Hepatocyte (in vitro differentiated cells): ENCODE data around the gene GIMAP5. TPM values are rescaled to one million over a fixed set of nuclear protein-coding genes. Genes with fewer than 3 reads are reported as not detected.

Experiments used
- DNase-seq: peaks from one replicate; pipeline ENCODE4 v3.0.0-alpha.2; 2016; ENCODE audit warnings: low spot score
- H2AFZ ChIP-seq: fragments of 200-600 bp; sonication (generic); 2 replicates; pipeline ENCODE4 v1.6.0; 2016; ENCODE audit warnings: antibody characterized with exemption, mild to moderate bottlenecking
- H3K27ac ChIP-seq: fragments of 200-600 bp; sonication (generic); 2 replicates; pipeline ENCODE4 v1.5.1; 2016; ENCODE audit warnings: mild to moderate bottlenecking
- H3K27me3 ChIP-seq: fragments of 200-600 bp; sonication (generic); 2 replicates; pipeline ENCODE4 v1.6.1; 2016
- H3K36me3 ChIP-seq: fragments of 200-600 bp; sonication (generic); replicated peaks from 2 replicates; pipeline ENCODE4 v1.5.1; 2016; ENCODE audit warnings: low read depth; ENCODE audit not compliant: insufficient read depth
- H3K4me1 ChIP-seq: fragments of 200-600 bp; sonication (generic); 2 replicates; pipeline ENCODE4 v1.5.1; 2016; ENCODE audit warnings: mild to moderate bottlenecking, moderate library complexity; ENCODE audit not compliant: insufficient read depth
- H3K4me2 ChIP-seq: fragments of 200-600 bp; sonication (generic); 2 replicates; pipeline ENCODE4 v1.6.0; 2016
- H3K4me3 ChIP-seq: fragments of 200-600 bp; sonication (generic); 2 replicates; pipeline ENCODE4 v1.5.1; 2016; ENCODE audit warnings: mild to moderate bottlenecking
- H3K79me2 ChIP-seq: fragments of 200-600 bp; sonication (generic); 2 replicates; pipeline ENCODE4 v1.6.0; 2017; ENCODE audit warnings: mild to moderate bottlenecking
- H3K9me2 ChIP-seq: fragments of 200-600 bp; sonication (generic); replicated peaks from 2 replicates; pipeline ENCODE4 v1.6.0; 2017; ENCODE audit warnings: mild to moderate bottlenecking; ENCODE audit not compliant: insufficient read depth
- H3K9me3 ChIP-seq: fragments of 200-600 bp; sonication (generic); 2 replicates; pipeline ENCODE4 v1.5.1; 2016; ENCODE audit warnings: low read depth, mild to moderate bottlenecking
- H4K20me1 ChIP-seq: fragments of 200-600 bp; sonication (generic); 2 replicates; pipeline ENCODE4 v1.6.0; 2016; ENCODE audit warnings: mild to moderate bottlenecking; ENCODE audit not compliant: insufficient read depth, poor library complexity, severe bottlenecking
- CTCF ChIP-seq: fragments of 200-600 bp; sonication (generic); IDR thresholded peaks from 2 replicates; pipeline ENCODE4 v1.5.1; 2016; ENCODE audit warnings: antibody characterized with exemption, mild to moderate bottlenecking; ENCODE audit not compliant: poor library complexity
- EZH2 ChIP-seq: fragments of 200-600 bp; sonication (generic); IDR thresholded peaks from 2 replicates; pipeline ENCODE4 v1.6.1; 2016; ENCODE audit warnings: antibody characterized with exemption, mild to moderate bottlenecking, borderline replicate concordance
- EZH2phosphoT487 ChIP-seq: fragments of 200-600 bp; sonication (generic); IDR thresholded peaks from one replicate; pipeline ENCODE4 v1.6.1; 2018; ENCODE audit warnings: antibody characterized with exemption, mild to moderate bottlenecking, low read depth, moderate library complexity; ENCODE audit not compliant: unreplicated experiment, severe bottlenecking
- WGBS: methylation state at CpG from one replicate; pipeline ENCODE4 v1.1.6; 2016; ENCODE audit warnings: low lambda C conversion rate; ENCODE audit errors: missing lambda C conversion rate; 5-methylcytosine and 5-hydroxymethylcytosine counted together
- polyA plus RNA-seq: library from polyadenylated mRNA; unstranded; fragments of >200 nt; fragmentation: Nextera tagmentation; extraction: Ambion mirVana; gene quantifications from 2 replicates; pipeline ENCODE4 v1.2.1, GENCODE V29; 2016
- total RNA-seq: library from RNA; depleted of rRNA; stranded (reverse); fragments of >200 nt; gene quantifications from 2 replicates; pipeline ENCODE4 v1.2.3, GENCODE V29; 2014

The GIMAP5 gene
- total and polyA plus RNA-seq, 2 experiments from 2014 or later = 0.40 to 0.79 TPM

GRCh38 chr7:150742286-150742968, 5.2 kb downstream of the GIMAP5 start:
- DNase-seq = no peak
- H3K36me3 ChIP-seq = no peaks in the 10 kb centered on the region
- peaks cover 22% of the 10 kb centered on the region for H3K27me3 ChIP-seq
- H3K4me3 ChIP-seq = no peak overlapping the region
- no peaks in the 10 kb centered on the region for H3K9me3 ChIP-seq
- H3K4me2 ChIP-seq = no peak overlapping the region
- H3K9me2 ChIP-seq = no peaks in the 10 kb centered on the region
- TF ChIP-seq EZH2phosphoT487 (no peak), EZH2 (no peak), CTCF (no peak)
- no peaks in the 10 kb centered on the region for H4K20me1 ChIP-seq
- no peak overlapping the region for H2AFZ ChIP-seq
- no peaks in the 10 kb centered on the region for H3K79me2 ChIP-seq
- no peak overlapping the region for H3K27ac ChIP-seq
- 79% methylated on average over 14 of the region's 14 CpGs for WGBS
- H3K4me1 ChIP-seq = no peaks in the 10 kb centered on the region

GRCh38 chr7:150744041-150744656, 6.9 kb downstream of the GIMAP5 start:
- Histone ChIP-seq H3K79me2 (no peaks in the 10 kb centered on the region), H3K9me2 (no peaks in the 10 kb centered on the region), H3K4me3 (no peak overlapping the region), H3K27me3 (peaks cover 11% of the 10 kb centered on the region), H3K4me1 (no peaks in the 10 kb centered on the region), H3K36me3 (no peaks in the 10 kb centered on the region), H2AFZ (no peak overlapping the region), H3K9me3 (no peaks in the 10 kb centered on the region), H3K4me2 (no peak overlapping the region), H3K27ac (no peak overlapping the region), H4K20me1 (no peaks in the 10 kb centered on the region)
- DNase-seq = no peak
- 82% methylated on average over 8 of the region's 8 CpGs for WGBS
- TF ChIP-seq EZH2phosphoT487 = no peak
- TF ChIP-seq CTCF = no peak
- TF ChIP-seq EZH2 = no peak

- no peaks in the 10 kb centered on the region for H4K20me1 ChIP-seq
- no peak overlapping the region for H3K4me2 ChIP-seq
- no peaks in the 10 kb centered on the region for H3K9me3 ChIP-seq
- WGBS = 77% methylated on average over 5 of the region's 5 CpGs
- no peak overlapping the region for H3K4me3 ChIP-seq
- no peak for TF ChIP-seq CTCF
- TF ChIP-seq EZH2 = no peak
- TF ChIP-seq EZH2phosphoT487 = no peak
- no peak for DNase-seq
- H3K27ac ChIP-seq = no peak overlapping the region
- H3K79me2 ChIP-seq = no peaks in the 10 kb centered on the region
- no peaks in the 10 kb centered on the region for H3K9me2 ChIP-seq
- H3K4me1 ChIP-seq = no peaks in the 10 kb centered on the region
- H3K27me3 ChIP-seq = peaks cover 19% of the 10 kb centered on the region
- H3K36me3 ChIP-seq = no peaks in the 10 kb centered on the region
- no peak overlapping the region for H2AFZ ChIP-seq
These were observed 7.9 kb downstream of the GIMAP5 start for GRCh38 chr7:150745086-150745485.
